GM12878 (cell line): ENCODE results near the gene SGCD.

Experiments used
- ATF7 ChIP-seq: fragments of 450-650 bp; IDR thresholded peaks from 2 replicates; pipeline ENCODE4 v1.6.1; 2016; ENCODE audit warnings: low read depth, mild to moderate bottlenecking
- CREM ChIP-seq: IDR thresholded peaks from 2 replicates; pipeline ENCODE4 v1.6.1; 2014; ENCODE audit warnings: antibody characterized with exemption, low read depth
- ELK1 ChIP-seq: IDR thresholded peaks from 2 replicates; pipeline ENCODE4 v1.6.1; 2012; ENCODE audit warnings: low read depth, low read length, improper control_type of control experiment
- SREBF1 ChIP-seq: IDR thresholded peaks from 2 replicates; pipeline ENCODE4 v1.6.1; 2012; ENCODE audit warnings: mild to moderate bottlenecking, low read length

GRCh38 chr5:156716591-156717380, 389.8 kb downstream of the SGCD start:
- no peak for TF ChIP-seq SREBF1
- no peak for TF ChIP-seq ELK1
- TF ChIP-seq ATF7: no peak
- no peak for TF ChIP-seq CREM
